Mononuclear cell (primary cell): ENCODE data around the gene FGGY. TPM values are rescaled to one million over a fixed set of nuclear protein-coding genes. Genes with fewer than 3 reads are reported as not detected.
"Not testable (repeated sequence)": the region's sequence is repeated elsewhere in the genome, so short reads cannot be mapped to it uniquely, and the experiment has no call there.

Source experiments
- H3K27me3 ChIP-seq: 2 replicates; pipeline ENCODE4 v1.6.0; 2011; ENCODE audit warnings: low read length, control low read depth; ENCODE audit not compliant: insufficient read depth
- H3K4me1 ChIP-seq: 2 replicates; pipeline ENCODE4 v1.5.1; 2011; ENCODE audit warnings: mild to moderate bottlenecking, low read length, control low read depth; ENCODE audit not compliant: insufficient read depth
- H3K4me3 ChIP-seq: 2 replicates; pipeline ENCODE4 v1.5.1; 2011; ENCODE audit warnings: mild to moderate bottlenecking, low read length, moderate library complexity
- H3K9me3 ChIP-seq: 2 replicates; pipeline ENCODE4 v1.5.1; 2011; ENCODE audit warnings: low read depth, mild to moderate bottlenecking, control low read depth, low read length
- total RNA-seq: library from RNA; depleted of rRNA; stranded (reverse); fragments of >200 nt; gene quantifications from one replicate; pipeline ENCODE4 v1.2.3, GENCODE V29; 2012

The FGGY gene
- total RNA-seq, 1 donor: 15.2 TPM

GRCh38 chr1:59457786-59458185 lies 160.9 kb downstream of the FGGY start:
- Histone ChIP-seq H3K9me3 (no peaks in the 10 kb centered on the region), H3K27me3 (no peaks in the 10 kb centered on the region), H3K4me1 (peaks cover 8% of the 10 kb centered on the region), H3K4me3 (no peak overlapping the region)

- Histone ChIP-seq H3K27me3 (no peaks in the 10 kb centered on the region), H3K9me3 (no peaks in the 10 kb centered on the region), H3K4me1 (peaks cover under 1% of the 10 kb centered on the region), H3K4me3 (no peak overlapping the region)
These were observed 162.0 kb downstream of the FGGY start for GRCh38 chr1:59458884-59459283.

GRCh38 chr1:59462942-59463341 lies 166.0 kb downstream of the FGGY start:
- H3K9me3 ChIP-seq, H3K27me3 ChIP-seq, H3K4me1 ChIP-seq, H3K4me3 ChIP-seq: not testable (repeated sequence)

GRCh38 chr1:59465478-59465877 lies 168.6 kb downstream of the FGGY start:
- H3K9me3 ChIP-seq, H3K27me3 ChIP-seq, H3K4me1 ChIP-seq, H3K4me3 ChIP-seq: not testable (repeated sequence)

GRCh38 chr1:59468828-59469428 lies 172.0 kb downstream of the FGGY start:
- Histone ChIP-seq H3K4me3 (no peak overlapping the region), H3K9me3 (no peaks in the 10 kb centered on the region), H3K27me3 (no peaks in the 10 kb centered on the region), H3K4me1 (no peaks in the 10 kb centered on the region)

- H3K4me1 ChIP-seq, H3K27me3 ChIP-seq, H3K4me3 ChIP-seq, H3K9me3 ChIP-seq: not testable (repeated sequence)
These were observed 175.2 kb downstream of the FGGY start for GRCh38 chr1:59471991-59472570.

- no peak overlapping the region for H3K4me3 ChIP-seq
- no peaks in the 10 kb centered on the region for H3K27me3 ChIP-seq
- H3K4me1 ChIP-seq: no peaks in the 10 kb centered on the region
- H3K9me3 ChIP-seq: no peaks in the 10 kb centered on the region
These were observed 176.9 kb downstream of the FGGY start for GRCh38 chr1:59473831-59474230.

- H3K9me3 ChIP-seq: no peaks in the 10 kb centered on the region
- no peak overlapping the region for H3K4me3 ChIP-seq
- no peaks in the 10 kb centered on the region for H3K27me3 ChIP-seq
- H3K4me1 ChIP-seq: no peaks in the 10 kb centered on the region
These were observed 177.6 kb downstream of the FGGY start for GRCh38 chr1:59474496-59474895.

GRCh38 chr1:59475737-59476136 lies 178.8 kb downstream of the FGGY start:
- no peaks in the 10 kb centered on the region for H3K9me3 ChIP-seq
- no peaks in the 10 kb centered on the region for H3K27me3 ChIP-seq
- no peaks in the 10 kb centered on the region for H3K4me1 ChIP-seq
- H3K4me3 ChIP-seq: no peak overlapping the region

- Histone ChIP-seq H3K27me3 (no peaks in the 10 kb centered on the region), H3K9me3 (no peaks in the 10 kb centered on the region), H3K4me1 (no peaks in the 10 kb centered on the region), H3K4me3 (no peak overlapping the region)
These were observed 180.4 kb downstream of the FGGY start for GRCh38 chr1:59477286-59477685.

GRCh38 chr1:59477867-59478266 lies 181.0 kb downstream of the FGGY start:
- H3K9me3 ChIP-seq: no peaks in the 10 kb centered on the region
- H3K4me1 ChIP-seq: no peaks in the 10 kb centered on the region
- no peak overlapping the region for H3K4me3 ChIP-seq
- H3K27me3 ChIP-seq: no peaks in the 10 kb centered on the region

- no peak overlapping the region for H3K4me3 ChIP-seq
- H3K27me3 ChIP-seq: no peaks in the 10 kb centered on the region
- no peaks in the 10 kb centered on the region for H3K9me3 ChIP-seq
- H3K4me1 ChIP-seq: no peaks in the 10 kb centered on the region
These were observed 181.9 kb downstream of the FGGY start for GRCh38 chr1:59478822-59479221.

GRCh38 chr1:59480188-59480888 lies 183.4 kb downstream of the FGGY start:
- no peaks in the 10 kb centered on the region for H3K9me3 ChIP-seq
- H3K4me1 ChIP-seq: no peaks in the 10 kb centered on the region
- no peak overlapping the region for H3K4me3 ChIP-seq
- no peaks in the 10 kb centered on the region for H3K27me3 ChIP-seq

- Histone ChIP-seq H3K9me3 (no peaks in the 10 kb centered on the region), H3K4me1 (no peaks in the 10 kb centered on the region), H3K4me3 (no peak overlapping the region), H3K27me3 (no peaks in the 10 kb centered on the region)
These were observed 185.1 kb downstream of the FGGY start for GRCh38 chr1:59481881-59482505.

GRCh38 chr1:59482986-59483385 lies 186.1 kb downstream of the FGGY start:
- Histone ChIP-seq H3K9me3 (no peaks in the 10 kb centered on the region), H3K27me3 (no peaks in the 10 kb centered on the region), H3K4me1 (no peaks in the 10 kb centered on the region), H3K4me3 (no peak overlapping the region)
